Colonic mucosa (tissue), 4 donors: ENCODE results near the gene ASTN2. TPM values are rescaled to one million over a fixed set of nuclear protein-coding genes. Genes with fewer than 3 reads are reported as not detected.

Experiments
- DNase-seq: peaks from one replicate; pipeline ENCODE4 v3.0.0-alpha.2; 2020
- H3K27ac ChIP-seq: fragments of 200-600 bp; one replicate; pipeline ENCODE4 v1.8.0; 2021
- H3K27me3 ChIP-seq: fragments of 200-600 bp; one replicate; pipeline ENCODE4 v1.8.0; 2021
- H3K36me3 ChIP-seq: fragments of 200-600 bp; one replicate; pipeline ENCODE4 v1.8.0; 2021
- H3K4me1 ChIP-seq: fragments of 200-600 bp; one replicate; pipeline ENCODE4 v1.8.0; 2021; ENCODE audit warnings: mild to moderate bottlenecking
- H3K4me3 ChIP-seq: fragments of 200-600 bp; one replicate; pipeline ENCODE4 v1.8.0; 2021
- H3K9ac ChIP-seq, 2 donors: one replicate each; pipeline ENCODE4 v1.7.0; 2013; ENCODE audit warnings: control low read depth in 2 of 2, low read depth in 2 of 2, low read length in 2 of 2
- H3K9me3 ChIP-seq: fragments of 200-600 bp; one replicate; pipeline ENCODE4 v1.8.0; 2021
- intact Hi-C: fragments of 100-400 bp; cut with DNase I; formaldehyde crosslinking; loops from one replicate; pipeline ENCODE4 v1.14.1; 2022
- total RNA-seq, 2 donors: library from RNA; stranded (reverse); fragmentation: NEBNext Ultra II Directional in 1 of 2; extraction: Animal tissue kit (Norgen Biotek cat#: 25700) in 1 of 2; gene quantifications; one replicate each; pipeline ENCODE4 v1.2.1, GENCODE V29; 2021
- TF ChIP-seq, protein P1 (sequence below): fragments of 200-600 bp; IDR thresholded peaks from one replicate; pipeline ENCODE4 v1.8.0; 2022; ENCODE audit warnings: antibody characterized with exemption, mild to moderate bottlenecking
- donor health status: healthy.
- donor health status: DM: no; HTN: no; CAD: no.
- donor health status: DM: no; HTN: no; CAD: no.

ASTN2 gene
- total RNA-seq, 2 donors from 2014 or later = 2.5 to 6.1 TPM

DNA sequence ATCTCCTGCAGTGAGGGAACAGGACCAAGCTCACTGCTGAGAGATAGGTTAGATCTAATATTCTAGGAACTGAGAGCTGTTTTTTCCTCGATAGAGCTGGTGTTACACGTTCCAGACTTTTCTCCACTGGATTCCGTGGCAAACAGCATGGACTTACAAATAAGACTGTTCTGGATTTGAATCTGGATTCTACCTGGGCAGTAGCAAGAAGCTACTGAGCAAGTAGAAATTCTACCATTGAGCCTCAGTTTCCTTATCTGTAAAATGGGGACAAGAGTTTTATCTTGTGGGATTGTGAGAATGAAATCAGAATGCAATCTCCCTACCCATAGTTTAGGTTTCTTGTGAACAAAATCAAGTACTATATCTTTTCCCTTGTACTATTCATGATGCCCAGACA, 966.4 kb downstream of the ASTN2 start:
- Histone ChIP-seq H3K27ac (no peak overlapping the region), H3K9me3 (no peaks in the 10 kb centered on the region), H3K4me3 (no peak overlapping the region), H3K36me3 (no peaks in the 10 kb centered on the region), H3K4me1 (no peaks in the 10 kb centered on the region), H3K27me3 (no peaks in the 10 kb centered on the region), H3K9ac (no peak overlapping the region)
- DNase-seq = no peak
- TF ChIP-seq, protein P1, sequence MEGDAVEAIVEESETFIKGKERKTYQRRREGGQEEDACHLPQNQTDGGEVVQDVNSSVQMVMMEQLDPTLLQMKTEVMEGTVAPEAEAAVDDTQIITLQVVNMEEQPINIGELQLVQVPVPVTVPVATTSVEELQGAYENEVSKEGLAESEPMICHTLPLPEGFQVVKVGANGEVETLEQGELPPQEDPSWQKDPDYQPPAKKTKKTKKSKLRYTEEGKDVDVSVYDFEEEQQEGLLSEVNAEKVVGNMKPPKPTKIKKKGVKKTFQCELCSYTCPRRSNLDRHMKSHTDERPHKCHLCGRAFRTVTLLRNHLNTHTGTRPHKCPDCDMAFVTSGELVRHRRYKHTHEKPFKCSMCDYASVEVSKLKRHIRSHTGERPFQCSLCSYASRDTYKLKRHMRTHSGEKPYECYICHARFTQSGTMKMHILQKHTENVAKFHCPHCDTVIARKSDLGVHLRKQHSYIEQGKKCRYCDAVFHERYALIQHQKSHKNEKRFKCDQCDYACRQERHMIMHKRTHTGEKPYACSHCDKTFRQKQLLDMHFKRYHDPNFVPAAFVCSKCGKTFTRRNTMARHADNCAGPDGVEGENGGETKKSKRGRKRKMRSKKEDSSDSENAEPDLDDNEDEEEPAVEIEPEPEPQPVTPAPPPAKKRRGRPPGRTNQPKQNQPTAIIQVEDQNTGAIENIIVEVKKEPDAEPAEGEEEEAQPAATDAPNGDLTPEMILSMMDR = no peak
- intact Hi-C loops = no loop called here

DNA sequence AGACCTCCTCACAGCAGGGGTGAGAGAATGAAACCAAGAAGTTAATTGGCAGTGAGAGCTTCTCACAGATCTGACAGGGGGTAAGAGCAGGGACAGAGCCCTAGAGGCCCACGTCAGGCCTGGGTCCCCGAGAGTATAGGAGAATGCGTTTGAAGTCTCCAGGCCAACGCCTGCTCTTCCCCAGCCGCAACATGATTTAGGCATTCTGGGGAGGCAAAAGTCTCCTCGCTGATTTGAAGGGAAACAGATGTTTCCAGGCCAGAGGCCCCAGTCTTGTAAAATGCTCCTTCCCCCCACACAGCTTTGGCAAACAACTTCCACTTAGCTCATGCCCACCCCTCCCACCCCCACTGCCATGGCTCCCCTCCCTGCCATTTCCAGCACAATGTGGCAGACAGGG, 966.9 kb downstream of the ASTN2 start:
- no peaks in the 10 kb centered on the region for H3K27me3 ChIP-seq
- H3K4me3 ChIP-seq = no peak overlapping the region
- TF ChIP-seq, protein P1 = no peak
- H3K9ac ChIP-seq = no peak overlapping the region
- no peaks in the 10 kb centered on the region for H3K36me3 ChIP-seq
- no peak overlapping the region for H3K27ac ChIP-seq
- no peaks in the 10 kb centered on the region for H3K4me1 ChIP-seq
- H3K9me3 ChIP-seq = no peaks in the 10 kb centered on the region
- intact Hi-C loops = no loop called here
- DNase-seq = no peak

DNA sequence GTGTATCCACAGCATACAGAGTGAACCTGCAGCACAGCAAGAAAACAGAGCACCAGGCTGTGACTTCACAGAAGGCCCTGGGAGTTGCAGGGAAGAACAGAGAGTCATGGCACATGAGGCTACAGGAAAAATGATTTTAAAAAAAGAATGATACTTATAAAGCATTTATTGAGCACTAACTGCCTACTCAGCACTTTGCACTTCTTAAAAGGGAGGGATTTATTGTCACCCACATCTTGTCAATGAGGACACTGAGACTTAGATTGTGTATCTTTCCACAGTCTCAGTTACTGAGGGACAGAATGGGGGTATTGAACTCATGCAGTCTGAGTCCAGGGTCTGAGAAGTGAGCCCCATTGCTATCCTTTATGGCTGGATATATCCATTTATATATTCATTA, 972.3 kb downstream of the ASTN2 start:
- H3K27ac ChIP-seq = no peak overlapping the region
- no peaks in the 10 kb centered on the region for H3K27me3 ChIP-seq
- no peaks in the 10 kb centered on the region for H3K4me1 ChIP-seq
- H3K9me3 ChIP-seq = no peaks in the 10 kb centered on the region
- TF ChIP-seq, protein P1 = no peak
- DNase-seq = no peak
- H3K4me3 ChIP-seq = no peak overlapping the region
- intact Hi-C loops = no loop called here
- no peaks in the 10 kb centered on the region for H3K36me3 ChIP-seq
- H3K9ac ChIP-seq = no peak overlapping the region

DNA sequence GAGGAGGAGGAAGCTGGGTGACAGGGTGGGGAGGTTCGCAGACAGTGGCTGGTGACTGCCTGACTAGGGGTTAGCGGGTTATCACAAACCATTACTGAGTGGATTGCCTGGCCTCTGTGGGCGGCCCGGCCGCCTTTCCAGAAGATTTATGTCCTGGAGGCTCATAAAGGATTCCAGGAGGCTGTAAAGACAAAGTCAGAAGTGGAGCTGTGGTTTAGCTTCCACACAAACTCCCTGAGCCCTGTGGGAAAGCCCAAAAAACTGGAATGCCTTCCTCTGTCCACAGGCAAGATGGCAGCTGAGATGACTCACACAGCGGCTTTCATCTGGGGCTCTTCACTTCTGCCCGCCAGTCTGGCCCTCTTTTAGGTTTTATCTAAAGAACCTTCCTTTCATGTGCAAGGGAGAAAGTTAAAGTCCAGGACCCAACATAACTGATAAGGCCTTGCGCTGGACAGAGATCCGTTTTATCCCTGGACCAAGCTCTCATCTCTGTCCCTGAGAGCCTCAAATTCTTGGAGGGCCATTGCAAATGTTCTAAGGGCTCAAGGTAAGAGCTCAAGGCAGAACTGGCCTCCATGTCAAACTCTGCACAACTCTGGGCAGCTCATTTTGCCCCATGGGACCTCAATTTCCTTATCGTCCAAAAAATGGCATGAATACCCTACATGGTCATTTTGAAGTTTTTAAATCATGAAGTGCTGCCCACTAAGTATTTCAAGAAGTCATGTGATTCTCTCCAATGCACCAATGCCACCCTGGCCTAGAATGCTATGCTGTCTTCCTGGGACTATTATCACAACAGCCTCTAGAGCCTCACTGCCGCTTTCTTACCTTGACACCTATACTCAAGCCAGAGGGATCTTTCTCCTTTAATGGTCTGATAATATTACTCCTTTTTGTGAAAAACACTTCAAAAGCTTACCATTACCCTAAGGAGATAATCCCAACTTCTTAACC, 977.2 kb downstream of the ASTN2 start:
- H3K9me3 ChIP-seq = no peaks in the 10 kb centered on the region
- no peaks in the 10 kb centered on the region for H3K36me3 ChIP-seq
- H3K27ac ChIP-seq = no peak overlapping the region
- no peak for DNase-seq
- no peaks in the 10 kb centered on the region for H3K4me1 ChIP-seq
- intact Hi-C loops = no loop called here
- H3K27me3 ChIP-seq = no peaks in the 10 kb centered on the region
- H3K9ac ChIP-seq = no peak overlapping the region
- TF ChIP-seq, protein P1 = no peak
- no peak overlapping the region for H3K4me3 ChIP-seq

DNA sequence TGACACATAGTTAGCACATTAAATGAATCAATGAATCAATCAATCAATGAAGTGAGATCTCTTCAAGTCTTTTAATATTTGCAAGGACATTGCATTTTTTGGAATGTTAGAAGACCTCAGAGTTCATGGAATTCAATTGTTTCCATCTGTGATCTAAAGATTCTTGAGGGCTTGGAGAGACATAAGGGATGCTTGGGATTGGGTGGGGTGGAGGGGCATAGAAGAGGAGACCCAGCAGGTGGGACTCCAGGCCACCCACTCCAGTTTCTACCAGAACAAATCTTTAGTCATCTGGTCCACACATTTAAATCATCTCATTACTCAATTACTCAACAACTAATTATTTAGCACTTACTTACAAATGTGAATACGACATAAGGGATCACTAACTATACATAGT, 978.7 kb downstream of the ASTN2 start:
- no peak for DNase-seq
- H3K27me3 ChIP-seq = no peaks in the 10 kb centered on the region
- H3K4me3 ChIP-seq = no peak overlapping the region
- intact Hi-C loops = no loop called here
- no peaks in the 10 kb centered on the region for H3K4me1 ChIP-seq
- TF ChIP-seq, protein P1 = no peak
- no peaks in the 10 kb centered on the region for H3K36me3 ChIP-seq
- no peak overlapping the region for H3K27ac ChIP-seq
- H3K9me3 ChIP-seq = no peaks in the 10 kb centered on the region
- no peak overlapping the region for H3K9ac ChIP-seq
